ENCODE results near the gene SVIP.

DNA sequence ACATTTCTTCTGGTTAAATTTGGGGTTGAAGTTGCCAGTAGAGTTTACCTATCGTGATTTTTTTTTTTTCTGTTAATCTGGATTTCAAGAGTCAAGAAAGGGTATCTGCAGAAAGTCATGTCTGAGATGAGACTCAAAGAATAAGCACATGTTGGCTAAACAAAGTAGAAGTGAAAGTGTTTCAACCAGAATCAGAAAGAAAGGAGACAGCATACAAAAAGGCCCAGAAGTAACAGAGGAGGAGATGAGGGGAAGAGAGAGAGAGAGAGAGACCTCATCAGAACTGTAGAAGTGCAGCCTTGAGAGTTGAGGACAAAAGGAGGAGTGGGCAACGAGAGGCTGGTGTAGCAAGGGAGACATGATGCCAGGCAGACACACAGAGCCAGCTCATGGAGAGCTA lies 54.9 kb downstream of the SVIP start:
- TF ChIP-seq, protein P1, sequence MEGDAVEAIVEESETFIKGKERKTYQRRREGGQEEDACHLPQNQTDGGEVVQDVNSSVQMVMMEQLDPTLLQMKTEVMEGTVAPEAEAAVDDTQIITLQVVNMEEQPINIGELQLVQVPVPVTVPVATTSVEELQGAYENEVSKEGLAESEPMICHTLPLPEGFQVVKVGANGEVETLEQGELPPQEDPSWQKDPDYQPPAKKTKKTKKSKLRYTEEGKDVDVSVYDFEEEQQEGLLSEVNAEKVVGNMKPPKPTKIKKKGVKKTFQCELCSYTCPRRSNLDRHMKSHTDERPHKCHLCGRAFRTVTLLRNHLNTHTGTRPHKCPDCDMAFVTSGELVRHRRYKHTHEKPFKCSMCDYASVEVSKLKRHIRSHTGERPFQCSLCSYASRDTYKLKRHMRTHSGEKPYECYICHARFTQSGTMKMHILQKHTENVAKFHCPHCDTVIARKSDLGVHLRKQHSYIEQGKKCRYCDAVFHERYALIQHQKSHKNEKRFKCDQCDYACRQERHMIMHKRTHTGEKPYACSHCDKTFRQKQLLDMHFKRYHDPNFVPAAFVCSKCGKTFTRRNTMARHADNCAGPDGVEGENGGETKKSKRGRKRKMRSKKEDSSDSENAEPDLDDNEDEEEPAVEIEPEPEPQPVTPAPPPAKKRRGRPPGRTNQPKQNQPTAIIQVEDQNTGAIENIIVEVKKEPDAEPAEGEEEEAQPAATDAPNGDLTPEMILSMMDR (IDR thresholded peaks at IDR 0.05; ENCODE audit: insufficient read depth, low read depth, low read length): no peak
- no peak for TF ChIP-seq EZH2 (IDR thresholded peaks at IDR 0.05; ENCODE audit: insufficient read depth, low read length)
